Measurements from ENCODE around the gene PGGT1B.

DNA sequence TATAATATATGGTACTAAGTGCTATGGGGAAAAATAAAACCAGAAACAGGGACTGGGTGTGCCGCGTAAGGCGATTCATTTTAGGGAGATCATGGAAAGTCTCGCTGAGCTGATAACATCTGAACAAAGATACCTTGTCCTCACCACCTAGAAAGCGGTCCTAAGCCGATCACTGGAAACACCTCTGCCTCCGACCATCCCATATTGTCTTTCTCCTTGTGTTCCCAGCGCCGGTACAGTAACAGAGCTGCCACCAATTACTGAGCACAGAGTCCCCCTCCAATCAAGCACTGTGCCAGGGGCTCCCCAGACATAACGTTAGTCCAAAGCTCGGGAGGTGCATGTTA lies 33.1 kb upstream of the PGGT1B start:
- TF ChIP-seq GATA2 (IDR thresholded peaks at IDR 0.05; ENCODE audit: low read depth, low read length) (peak; percentile 58), GATA3 (IDR thresholded peaks at IDR 0.05; ENCODE audit: low read depth, low read length) (no peak)

All from SH-SY5Y (cell line).